Stimulated activated CD4-positive, alpha-beta T cell treated with anti-CD3 and anti-CD28 coated beads, TNF-alpha, amount 100 ng/mL, for 48 hours (primary cell): ENCODE results near the gene SULT1A3.
"Not testable (repeated sequence)": the region's sequence is repeated elsewhere in the genome, so short reads cannot be mapped to it uniquely, and the experiment has no call there.

Experiments used
- DNase-seq, 3 donors: peaks; one replicate each; pipeline ENCODE4 v3.0.0-alpha.2; 2020; ENCODE audit warnings: low read depth in 3 of 3

The SULT1A3 gene

DNA sequence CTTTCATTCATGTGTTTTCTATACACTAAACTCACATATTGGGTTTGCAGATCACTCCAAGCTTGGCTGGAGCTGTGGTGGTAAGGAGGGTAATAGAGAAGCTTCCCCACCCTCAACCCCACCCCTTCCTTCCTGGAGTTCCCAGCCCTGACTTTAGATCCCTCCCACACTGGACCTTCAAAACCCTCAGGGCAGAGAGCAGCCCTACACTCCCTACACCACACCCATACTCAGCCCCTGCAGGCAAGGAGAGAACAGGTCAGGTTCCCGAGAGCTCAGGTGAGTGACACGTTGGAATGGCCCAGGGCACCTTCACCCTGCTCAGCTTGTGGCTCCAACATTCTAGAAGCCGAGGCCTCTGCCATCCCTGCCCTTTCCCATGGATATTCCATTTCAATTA, at the start of gene SULT1A3:
Gene SULT1A3 (plus strand): TSS at position 207 of the 400 bp plus-strand sequence. CDS start 1,474 bp downstream, outside the sequence.
- not testable (repeated sequence) for DNase-seq

DNA sequence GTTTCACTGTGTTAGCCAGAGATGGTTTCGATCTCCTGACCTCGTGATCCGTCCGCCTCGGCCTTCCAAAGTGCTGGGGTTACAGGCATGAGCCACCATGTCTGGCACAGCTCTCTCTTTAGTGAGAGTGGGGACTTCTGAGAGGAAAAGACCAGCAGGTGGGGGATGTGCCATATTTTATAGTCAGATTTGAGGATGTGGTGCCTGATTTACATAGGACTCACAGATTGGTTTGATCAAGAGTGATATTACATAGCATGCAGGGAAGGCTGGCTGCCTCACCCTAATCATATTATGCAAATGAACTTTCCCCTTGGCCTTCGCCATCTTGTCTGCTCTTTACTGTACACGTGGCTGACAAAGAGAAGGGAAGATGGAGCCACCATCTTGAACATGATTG, 48.0 kb upstream of the SULT1A3 start:
- no peak for DNase-seq

GRCh38 chr16:30152517-30152916, 46.5 kb upstream of the SULT1A3 start:
- DNase-seq, result no peak

DNA sequence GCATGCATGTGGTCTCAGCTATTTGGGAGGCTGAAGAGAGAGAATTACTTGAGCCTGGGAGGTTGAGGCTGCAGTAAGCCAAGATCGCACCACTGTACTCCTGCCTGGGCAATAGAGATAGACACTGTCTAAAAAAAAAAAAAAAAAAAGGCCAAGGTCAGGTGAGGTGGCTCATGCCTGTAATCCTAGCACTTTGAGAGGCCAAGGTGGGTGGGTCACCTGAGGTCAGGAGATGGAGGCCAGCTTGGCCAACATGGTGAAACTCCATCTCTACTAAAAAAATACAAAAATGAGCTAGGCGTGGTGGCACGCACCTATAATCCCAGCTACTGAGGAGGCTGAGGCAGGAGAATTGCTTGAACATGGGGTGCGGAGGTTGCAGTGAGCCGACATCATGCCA, 43.9 kb upstream of the SULT1A3 start:
- DNase-seq, result no peak

DNA sequence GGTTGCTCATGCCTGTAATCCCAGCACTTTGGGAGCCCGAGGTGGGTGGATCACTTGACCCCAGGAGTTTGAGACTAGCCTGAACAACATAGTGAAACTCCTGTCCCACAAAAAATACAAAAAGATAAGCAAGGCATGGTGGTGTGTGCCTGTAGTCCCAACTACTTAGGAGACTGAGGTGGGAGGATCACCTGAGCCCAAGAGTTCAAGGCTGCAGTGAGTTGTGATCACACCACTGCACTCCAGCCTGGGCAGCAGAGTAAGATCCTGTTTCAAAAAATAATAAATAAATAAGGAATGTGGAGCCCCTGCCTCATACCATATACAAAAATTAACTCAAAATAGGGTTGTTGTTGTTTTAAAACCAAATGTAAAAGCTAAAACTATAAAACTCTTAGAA, 41.8 kb upstream of the SULT1A3 start:
- no peak for DNase-seq

GRCh38 chr16:30163538-30163937, 35.5 kb upstream of the SULT1A3 start:
- DNase-seq, result no peak

DNA sequence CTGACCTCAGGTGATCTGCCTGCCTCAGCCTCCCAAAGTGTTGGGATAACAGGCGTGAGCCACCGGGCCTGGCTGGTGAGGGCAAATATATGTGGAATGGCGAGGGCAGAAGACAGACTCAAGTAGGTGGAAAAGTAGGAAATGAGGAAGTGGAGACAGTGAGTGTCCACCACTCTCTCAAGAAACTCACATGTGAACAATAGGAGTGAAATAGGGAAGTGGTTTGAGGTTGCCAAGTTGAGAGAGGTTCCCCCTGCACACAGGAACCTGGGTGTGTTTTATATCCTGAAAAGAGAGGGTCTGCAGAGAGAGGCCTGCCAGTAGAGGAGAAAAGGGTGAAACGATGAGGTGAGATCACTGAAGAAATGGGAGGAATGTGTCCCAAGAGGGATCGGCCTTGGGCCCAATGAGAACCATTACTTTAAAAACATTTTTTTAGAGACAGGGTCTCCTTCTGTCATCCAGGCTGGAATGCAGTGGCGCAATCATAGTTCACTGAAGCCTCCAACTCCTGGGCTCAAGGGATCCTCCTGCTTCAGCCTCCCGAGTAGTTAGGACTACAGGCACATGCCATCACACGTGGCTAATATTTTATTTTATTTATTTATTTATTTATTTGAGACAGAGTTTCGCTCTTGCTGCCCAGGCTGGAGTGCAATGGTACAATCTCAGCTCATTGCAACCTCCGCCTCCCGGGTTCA, 32.7 kb upstream of the SULT1A3 start:
- DNase-seq, result no peak

DNA sequence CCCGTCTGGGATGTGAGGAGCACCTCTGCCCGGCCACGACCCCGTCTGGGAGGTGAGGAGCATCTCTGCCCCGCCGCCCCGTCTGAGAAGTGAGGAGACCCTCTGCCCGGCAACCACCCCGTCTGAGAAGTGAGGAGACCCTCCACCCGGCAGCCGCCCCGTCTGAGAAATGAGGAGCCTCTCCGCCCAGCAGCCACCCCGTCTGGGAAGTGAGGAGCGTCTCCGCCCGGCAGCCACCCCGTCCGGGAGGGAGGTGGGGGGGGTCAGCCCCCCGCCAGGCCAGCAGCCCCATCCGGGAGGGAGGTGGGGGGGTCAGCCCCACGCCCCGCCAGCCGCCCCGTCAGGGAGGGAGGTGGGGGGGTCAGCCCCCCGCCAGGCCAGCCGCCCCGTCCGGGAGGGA, 30.3 kb upstream of the SULT1A3 start:
- not testable (repeated sequence) for DNase-seq

- DNase-seq, result not testable (repeated sequence)
Measured at GRCh38 chr16:30169416-30169815, 29.6 kb upstream of the SULT1A3 start.

DNA sequence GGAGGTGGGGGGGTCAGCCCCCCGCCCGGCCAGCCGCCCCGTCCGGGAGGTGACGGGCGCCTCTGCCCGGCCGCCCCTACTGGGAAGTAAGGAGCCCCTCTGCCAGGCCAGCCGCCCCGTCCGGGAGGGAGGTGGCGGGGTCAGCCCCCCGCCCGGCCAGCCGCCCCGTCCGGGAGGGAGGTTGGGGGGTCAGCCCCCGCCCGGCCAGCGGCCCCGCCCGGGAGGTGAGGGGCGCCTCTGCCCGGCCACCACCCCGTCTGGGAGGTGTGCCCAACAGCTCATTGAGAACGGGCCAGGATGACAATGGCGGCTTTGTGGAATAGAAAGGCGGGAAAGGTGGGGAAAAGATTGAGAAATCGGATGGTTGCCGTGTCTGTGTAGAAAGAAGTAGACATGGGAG, 28.9 kb upstream of the SULT1A3 start:
- not testable (repeated sequence) for DNase-seq

DNA sequence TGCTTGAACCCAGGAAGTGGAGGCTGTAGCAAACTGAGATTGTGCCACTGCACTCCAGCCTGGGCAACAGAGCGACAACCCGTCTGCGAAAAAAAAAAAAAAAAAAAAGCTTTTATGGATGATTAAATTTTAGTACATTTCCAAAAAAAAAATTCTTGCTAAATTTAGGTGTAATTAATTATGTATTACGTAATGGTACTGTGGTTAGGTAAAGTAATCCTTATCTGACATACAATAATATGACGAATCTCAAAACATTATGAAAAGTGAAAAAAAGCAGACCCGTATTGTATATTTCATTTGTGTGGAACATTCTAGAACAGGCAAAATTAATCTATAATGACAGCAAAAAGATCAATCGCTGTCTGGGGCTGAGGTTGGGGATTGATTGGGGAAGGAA, 26.0 kb upstream of the SULT1A3 start:
- no peak for DNase-seq

DNA sequence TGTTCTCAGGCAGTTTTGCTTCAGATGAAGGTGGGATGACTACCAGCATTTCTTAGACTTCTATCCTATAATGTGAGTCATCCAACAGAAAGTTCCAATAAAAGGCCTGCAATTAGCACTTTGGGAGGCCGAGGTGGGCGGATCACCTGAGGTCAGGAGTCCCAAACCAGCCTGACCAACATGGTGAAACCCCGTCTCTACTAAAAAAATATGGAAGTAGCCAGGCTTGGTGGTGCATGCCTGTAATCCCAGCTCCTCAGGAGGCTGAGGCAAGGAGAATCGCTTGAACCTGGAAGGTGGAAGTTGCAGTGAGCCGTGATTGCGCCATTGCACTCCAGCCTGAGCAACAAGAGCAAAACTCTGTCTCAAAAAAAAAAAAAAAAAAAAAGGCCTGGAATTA, 22.2 kb upstream of the SULT1A3 start:
- not testable (repeated sequence) for DNase-seq

- DNase-seq, result no peak
Measured at GRCh38 chr16:30179195-30179594, 19.9 kb upstream of the SULT1A3 start.

DNA sequence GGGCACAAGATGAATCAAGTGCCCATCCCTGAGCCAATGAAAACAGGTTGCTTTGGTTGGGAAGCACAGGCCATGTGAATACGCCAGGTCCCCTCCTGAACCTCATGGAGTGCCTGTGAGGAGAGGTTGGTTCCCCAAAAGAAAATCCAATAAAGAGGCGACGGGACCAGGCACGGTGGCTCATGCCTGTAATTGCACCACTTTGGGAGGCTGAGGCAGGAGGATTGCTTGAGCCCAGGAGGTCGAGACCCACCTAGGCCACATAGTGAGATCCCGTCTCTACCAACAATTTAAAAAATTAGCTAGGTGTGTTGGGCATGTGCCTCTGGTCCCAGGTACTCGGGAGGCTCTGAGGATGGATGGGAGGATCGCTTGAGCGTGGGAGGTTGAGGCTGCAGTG, 19.1 kb upstream of the SULT1A3 start:
- no peak for DNase-seq

DNA sequence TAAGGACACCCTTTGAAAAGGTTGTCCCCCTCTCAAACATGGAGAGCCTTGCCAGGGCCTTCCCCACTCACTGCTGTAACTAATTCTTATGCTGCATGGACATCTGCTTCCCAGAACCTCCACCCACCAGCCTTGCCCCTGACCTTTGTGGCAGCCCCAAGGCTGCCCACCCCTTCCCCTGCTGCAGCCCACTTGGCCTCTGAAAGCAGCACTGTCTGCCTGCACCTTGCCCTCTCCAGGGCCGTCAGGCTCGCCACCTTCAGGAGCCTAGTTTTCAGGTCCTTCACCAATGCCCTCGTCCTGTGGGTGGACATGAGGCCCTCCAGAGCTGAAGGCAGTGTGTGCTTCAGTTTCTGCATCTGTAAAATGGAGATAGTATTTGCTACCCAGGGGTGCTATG, 18.3 kb upstream of the SULT1A3 start:
- DNase-seq, result no peak

DNA sequence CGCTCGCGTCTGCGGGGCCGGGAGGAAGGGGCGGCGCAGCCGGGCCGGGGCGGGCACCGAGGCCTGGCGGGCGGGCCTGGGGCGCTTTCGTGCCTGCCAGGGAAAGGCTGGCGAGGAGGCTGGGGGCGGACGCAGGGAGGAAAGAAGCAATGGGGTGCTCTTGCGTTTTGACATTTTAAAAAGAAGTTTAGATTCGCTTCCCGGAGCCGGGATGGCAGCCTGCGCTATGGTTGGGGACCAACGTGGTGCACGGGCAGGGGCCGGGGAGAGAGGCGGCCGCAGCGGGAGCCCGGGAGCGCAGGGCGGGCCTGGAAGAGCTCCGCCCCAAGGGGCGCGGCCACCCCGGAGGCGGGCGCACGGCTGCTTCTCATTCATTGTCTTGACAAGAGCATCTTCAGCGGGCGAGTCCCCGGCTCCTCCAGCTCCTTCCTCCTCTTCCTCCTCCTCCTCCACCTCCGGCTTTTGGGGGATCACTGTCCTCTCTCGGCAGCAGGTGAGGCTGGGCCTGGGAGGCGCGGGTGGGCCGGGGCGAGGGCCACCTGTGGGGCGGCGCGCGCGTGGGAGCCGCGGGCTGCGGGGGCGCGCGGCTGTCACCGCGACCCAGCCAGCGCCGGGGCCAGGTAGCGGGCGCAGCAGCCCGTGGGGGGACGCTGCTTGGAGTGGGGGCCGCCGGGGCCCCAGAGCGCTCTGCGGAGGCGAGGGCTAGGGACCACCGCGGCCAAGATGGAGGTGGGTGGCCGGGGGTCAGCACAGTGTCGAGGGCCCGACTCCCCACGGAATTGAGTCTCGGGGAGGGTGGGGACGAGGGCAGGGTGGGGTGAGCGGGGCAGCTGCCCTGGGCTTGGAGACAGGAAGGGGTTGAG, 15.6 kb upstream of the SULT1A3 start, which contains the start of gene CORO1A:
Gene CORO1A (plus strand): TSS at position 370 of the 863 bp plus-strand sequence. CDS start 1,608 bp downstream, outside the sequence.
- peak; percentile 74 to 88 (median 76) for DNase-seq

- DNase-seq, result peak; percentile 32 to 62 (median 45)
Measured at GRCh38 chr16:30184096-30184890, 14.8 kb upstream of the SULT1A3 start.

DNA sequence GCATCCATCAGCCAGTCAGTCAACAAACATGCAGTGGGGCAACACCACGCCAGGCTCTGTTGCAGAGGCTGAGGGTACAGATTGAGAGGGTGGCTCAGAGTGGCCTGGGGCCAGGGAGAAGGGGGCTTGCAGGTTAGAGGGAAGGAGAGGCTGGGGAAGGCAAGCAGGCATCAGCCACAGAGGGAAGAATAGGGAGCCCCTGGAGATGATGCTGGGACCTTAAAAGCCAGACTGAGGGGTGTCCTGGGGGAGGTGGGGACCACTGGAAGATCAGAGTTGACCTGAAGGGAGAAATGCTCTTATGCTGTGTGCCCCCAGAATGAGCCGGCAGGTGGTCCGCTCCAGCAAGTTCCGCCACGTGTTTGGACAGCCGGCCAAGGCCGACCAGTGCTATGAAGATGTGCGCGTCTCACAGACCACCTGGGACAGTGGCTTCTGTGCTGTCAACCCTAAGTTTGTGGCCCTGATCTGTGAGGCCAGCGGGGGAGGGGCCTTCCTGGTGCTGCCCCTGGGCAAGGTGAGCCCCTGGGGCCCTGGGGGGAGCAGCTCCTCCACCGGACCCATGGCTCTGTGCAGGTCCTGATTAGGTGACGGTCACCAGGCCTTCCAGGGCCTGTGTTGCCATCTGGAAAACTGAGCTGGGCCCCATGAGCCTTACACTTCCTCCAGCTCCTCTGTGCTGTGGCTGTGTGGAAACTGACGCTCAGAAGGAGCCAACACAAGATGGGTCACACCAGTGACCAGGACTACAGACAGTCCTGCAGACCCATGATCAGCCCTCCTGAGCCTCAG, 14.0 kb upstream of the SULT1A3 start:
- peak in 1 of 3 donors; percentile 41 for DNase-seq

GRCh38 chr16:30185683-30186421, 13.2 kb upstream of the SULT1A3 start:
- DNase-seq, result peak; percentile 52 to 78 (median 62)

GRCh38 chr16:30186444-30186781, 12.6 kb upstream of the SULT1A3 start:
- no peak for DNase-seq
